ENCODE data around the gene KLF5. TPM values are rescaled to one million over a fixed set of nuclear protein-coding genes. Genes with fewer than 3 reads are reported as not detected.

KLF5 gene
- total RNA-seq, 4 donors from 2014 or later: 9.8 to 15.6 (median 10.9) TPM

- intact Hi-C loops (cut with DNase I; ENCODE audit: low total_unique reads): loop anchor here (5.0 to 10.0 kb wide), 3 partner anchors 132 to 1080 kb away; partner anchors contain the start of genes DIS3, KLF12 and PIBF1
- peaks cover 5 to 8% of the 10 kb centered on the region in 2 donors for H3K4me1 ChIP-seq
- no peak overlapping the region for H3K27ac ChIP-seq
- no peak for TF ChIP-seq POLR2A (IDR thresholded peaks at IDR 0.05)
- TF ChIP-seq CTCF (IDR thresholded peaks at IDR 0.05 in 4 of 5, conservative IDR thresholded peaks at IDR 0.05 in 1 of 5): no peak
- H3K4me3 ChIP-seq: no peak overlapping the region
- H3K27me3 ChIP-seq: peaks cover 0 to 7% (median 0%) of the 10 kb centered on the region in 3 donors
- H3K9me3 ChIP-seq: no peaks in the 10 kb centered on the region
- H3K36me3 ChIP-seq: no peaks in the 10 kb centered on the region
- DNase-seq (no peak), ATAC-seq (no peak)
- in situ Hi-C loops (cut with MboI; ENCODE audit: low sequenced_read_pairs in 4 of 4): loop anchor here in 3 of 4 donors (25.0 kb wide), 2 partner anchors 242 to 658 kb away; no protein-coding TSS in a partner anchor
These were observed 4.1 kb upstream of the KLF5 start for GRCh38 chr13:73054712-73055111.

- intact Hi-C loops (cut with DNase I; ENCODE audit: low total_unique reads): loop anchor here (5.0 to 10.0 kb wide), 3 partner anchors 134 to 1079 kb away; partner anchors contain the start of genes DIS3, KLF12 and PIBF1
These were observed 2.8 kb upstream of the KLF5 start for GRCh38 chr13:73055813-73056564.

GRCh38 chr13:73056565-73056962 is 2.2 kb upstream of the KLF5 start:
- intact Hi-C loops (cut with DNase I; ENCODE audit: low total_unique reads): loop anchor here (5.0 to 10.0 kb wide), 3 partner anchors 134 to 1078 kb away; partner anchors contain the start of genes DIS3, KLF12 and PIBF1
- Histone ChIP-seq H3K36me3 (no peaks in the 10 kb centered on the region), H3K27me3 (peaks cover 0 to 7% (median 0%) of the 10 kb centered on the region in 3 donors), H3K9me3 (no peaks in the 10 kb centered on the region), H3K27ac (no peak overlapping the region), H3K4me3 (no peak overlapping the region), H3K4me1 (peaks cover 5 to 8% of the 10 kb centered on the region in 2 donors)
- DNase-seq (no peak), ATAC-seq (no peak)
- no peak for TF ChIP-seq POLR2A (IDR thresholded peaks at IDR 0.05)
- TF ChIP-seq CTCF (IDR thresholded peaks at IDR 0.05 in 4 of 5, conservative IDR thresholded peaks at IDR 0.05 in 1 of 5): no peak
- in situ Hi-C loops (cut with MboI; ENCODE audit: low sequenced_read_pairs in 4 of 4): loop anchor here in 3 of 4 donors (25.0 kb wide), 2 partner anchors 244 to 656 kb away; no protein-coding TSS in a partner anchor

More at GRCh38 chr13:73055813-73056564, 2.8 kb upstream of the KLF5 start:
- H3K4me3 ChIP-seq: no peak overlapping the region
- H3K27ac ChIP-seq: no peak overlapping the region
- peaks cover 5 to 8% of the 10 kb centered on the region in 2 donors for H3K4me1 ChIP-seq
- H3K9me3 ChIP-seq: no peaks in the 10 kb centered on the region
- peaks cover 0 to 7% (median 0%) of the 10 kb centered on the region in 3 donors for H3K27me3 ChIP-seq
- DNase-seq (no peak), ATAC-seq (no peak)
- TF ChIP-seq POLR2A (IDR thresholded peaks at IDR 0.05): no peak
- in situ Hi-C loops (cut with MboI; ENCODE audit: low sequenced_read_pairs in 4 of 4): loop anchor here in 3 of 4 donors (25.0 kb wide), 2 partner anchors 244 to 656 kb away; no protein-coding TSS in a partner anchor
- H3K36me3 ChIP-seq: no peaks in the 10 kb centered on the region

- H3K27ac ChIP-seq: peak overlapping the region in 1 of 4 donors; percentile 90
- ATAC-seq: no peak
- intact Hi-C loops (cut with DNase I; ENCODE audit: low total_unique reads): loop anchor here (2.0 to 10.0 kb wide), 5 partner anchors 135 to 1077 kb away; partner anchors contain the start of genes DIS3, KLF12 and PIBF1
- TF ChIP-seq CTCF (IDR thresholded peaks at IDR 0.05 in 4 of 5, conservative IDR thresholded peaks at IDR 0.05 in 1 of 5) (no peak), POLR2A (IDR thresholded peaks at IDR 0.05) (no peak)
- no peak for DNase-seq
- peaks cover 0 to 7% (median 0%) of the 10 kb centered on the region in 3 donors for H3K27me3 ChIP-seq
- H3K4me1 ChIP-seq: peaks cover 5 to 8% of the 10 kb centered on the region in 2 donors
- H3K9me3 ChIP-seq: no peaks in the 10 kb centered on the region
- H3K36me3 ChIP-seq: peaks cover 0 to 6% of the 10 kb centered on the region in 2 donors
- peak overlapping the region in 2 of 4 donors; percentile 76 to 86 for H3K4me3 ChIP-seq
- in situ Hi-C loops (cut with MboI; ENCODE audit: low sequenced_read_pairs in 4 of 4): loop anchor here in 3 of 4 donors (25.0 kb wide), 2 partner anchors 245 to 655 kb away; no protein-coding TSS in a partner anchor
These were observed 1.3 kb upstream of the KLF5 start for GRCh38 chr13:73057284-73058063.
